GM18502 (cell line): ENCODE measurements around the gene CHAC1.

Experiments used
- ATAC-seq: cut with Tn5 transposase; IDR thresholded peaks from one replicate; pipeline ENCODE4 v1.9.1; 2021; ENCODE audit warnings: mild to moderate bottlenecking; ENCODE audit not compliant: unreplicated experiment, poor library complexity

The CHAC1 gene, protein sequence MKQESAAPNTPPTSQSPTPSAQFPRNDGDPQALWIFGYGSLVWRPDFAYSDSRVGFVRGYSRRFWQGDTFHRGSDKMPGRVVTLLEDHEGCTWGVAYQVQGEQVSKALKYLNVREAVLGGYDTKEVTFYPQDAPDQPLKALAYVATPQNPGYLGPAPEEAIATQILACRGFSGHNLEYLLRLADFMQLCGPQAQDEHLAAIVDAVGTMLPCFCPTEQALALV

DNA sequence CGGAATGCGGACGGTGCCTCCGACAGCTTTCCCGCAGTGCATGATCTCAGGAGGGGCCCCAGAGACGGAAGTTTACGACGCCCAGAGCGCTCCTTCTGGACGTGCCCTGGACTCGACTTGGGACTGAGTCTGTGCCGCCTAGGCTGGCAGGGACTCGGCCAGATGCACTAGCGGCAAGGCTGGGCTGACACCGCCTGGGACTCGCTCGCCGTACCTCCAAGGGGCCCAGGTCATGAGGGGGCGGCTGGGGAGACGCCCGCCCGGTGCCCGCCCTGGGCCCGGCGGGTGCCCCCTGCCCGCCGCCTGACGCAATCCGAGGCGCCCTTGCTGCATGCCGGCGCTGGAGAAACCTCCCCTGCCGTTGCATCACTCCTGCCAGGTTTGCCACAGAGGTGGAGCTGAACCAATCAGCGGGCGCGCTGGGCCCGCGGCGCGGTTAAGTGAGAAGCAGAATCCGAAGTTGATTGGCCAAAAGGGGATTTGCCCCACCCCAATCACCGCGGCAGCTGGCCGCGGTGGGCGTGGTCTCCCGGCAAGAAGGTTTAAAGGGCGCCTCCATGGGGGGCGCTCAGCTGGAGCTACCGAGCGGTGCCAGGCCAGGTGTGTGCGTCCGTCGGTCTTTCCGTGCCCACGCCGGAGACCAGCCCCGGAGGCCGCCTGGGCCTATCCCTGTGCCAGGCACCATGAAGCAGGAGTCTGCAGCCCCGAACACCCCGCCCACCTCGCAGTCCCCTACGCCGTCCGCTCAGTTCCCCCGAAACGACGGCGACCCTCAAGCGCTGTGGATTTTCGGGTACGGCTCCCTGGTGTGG, at the start of gene CHAC1:
CHAC1 (plus strand) TSS at position 571 of the 812 bp plus-strand sequence; CDS start at position 684, 113 bp downstream.
- ATAC-seq = peak; percentile 91

DNA sequence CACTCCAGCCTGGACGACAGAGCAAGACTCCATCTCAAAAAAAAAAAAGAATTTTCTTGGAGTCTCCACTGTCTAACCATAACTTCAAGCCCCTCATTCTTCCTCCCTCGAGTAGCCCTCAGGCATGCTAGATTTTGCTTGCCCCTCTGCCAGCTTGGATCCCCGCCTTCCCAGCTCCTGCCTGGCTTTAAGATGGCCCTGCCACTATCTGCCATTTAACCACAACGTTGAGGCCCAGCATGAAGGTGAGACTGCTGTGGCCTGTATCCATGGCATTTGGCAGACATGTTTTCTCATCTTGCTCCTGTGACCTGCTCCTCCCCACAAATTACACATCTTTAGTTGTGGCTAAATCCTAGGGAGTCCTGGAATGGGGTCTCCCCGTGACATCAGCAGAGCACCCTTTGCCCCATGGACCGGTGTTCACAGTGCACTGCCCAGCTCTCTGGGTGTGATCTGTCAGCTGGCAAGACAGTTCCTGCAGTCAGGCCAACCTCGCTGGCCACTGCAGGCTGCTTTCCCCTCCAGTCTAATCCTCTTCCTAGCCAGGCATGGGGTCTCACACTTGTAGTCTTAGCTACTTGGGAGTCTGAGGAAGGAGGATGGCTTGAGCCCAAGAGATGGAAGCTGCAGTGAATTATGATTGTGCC, 48.6 kb upstream of the CHAC1 start:
- no peak for ATAC-seq

DNA sequence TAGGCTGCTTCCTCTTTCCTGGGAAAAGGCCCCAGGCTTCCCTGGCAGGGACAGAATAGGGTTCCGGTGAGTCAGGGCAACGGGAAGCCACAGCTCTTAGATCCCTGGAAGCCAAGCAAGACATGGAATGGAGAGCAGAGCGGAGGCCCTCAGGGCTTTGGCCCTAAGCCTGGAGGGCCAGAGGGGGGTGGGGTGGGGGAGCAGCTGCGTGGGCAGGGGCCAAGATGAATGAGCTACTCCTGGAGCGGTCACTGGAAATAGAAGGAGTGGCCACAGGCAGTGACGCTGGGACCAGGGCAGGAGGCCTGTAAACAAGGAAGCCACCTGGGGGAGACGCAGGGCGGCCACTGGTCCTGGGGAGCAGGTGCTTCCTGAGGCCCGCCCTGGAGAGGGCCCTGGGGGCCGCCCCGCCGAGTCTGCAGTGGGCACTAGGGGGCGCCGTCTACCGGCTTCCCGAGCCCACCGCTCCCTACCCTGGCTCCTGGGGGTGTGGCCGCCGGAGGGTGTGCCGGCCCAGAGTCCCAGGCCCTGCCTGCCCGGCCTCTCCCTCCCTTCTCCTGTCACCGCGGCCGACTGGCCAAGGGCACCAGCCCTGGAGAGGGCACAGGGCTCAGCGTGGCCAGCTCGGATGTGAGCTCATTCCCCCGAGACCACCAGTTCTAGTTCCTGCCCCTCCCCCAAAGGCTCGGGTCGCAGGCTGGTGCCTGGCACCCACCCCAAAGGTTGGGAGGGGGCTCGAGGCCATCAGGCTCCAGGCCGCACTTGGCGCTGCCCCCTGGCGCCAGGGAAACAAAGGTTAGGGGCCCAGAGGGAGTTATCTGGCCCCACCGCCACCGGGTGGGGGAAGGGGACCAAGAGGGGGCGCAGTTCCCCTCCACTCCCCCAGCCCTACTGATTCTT, 46.9 kb upstream of the CHAC1 start:
- peak; percentile 78 for ATAC-seq

DNA sequence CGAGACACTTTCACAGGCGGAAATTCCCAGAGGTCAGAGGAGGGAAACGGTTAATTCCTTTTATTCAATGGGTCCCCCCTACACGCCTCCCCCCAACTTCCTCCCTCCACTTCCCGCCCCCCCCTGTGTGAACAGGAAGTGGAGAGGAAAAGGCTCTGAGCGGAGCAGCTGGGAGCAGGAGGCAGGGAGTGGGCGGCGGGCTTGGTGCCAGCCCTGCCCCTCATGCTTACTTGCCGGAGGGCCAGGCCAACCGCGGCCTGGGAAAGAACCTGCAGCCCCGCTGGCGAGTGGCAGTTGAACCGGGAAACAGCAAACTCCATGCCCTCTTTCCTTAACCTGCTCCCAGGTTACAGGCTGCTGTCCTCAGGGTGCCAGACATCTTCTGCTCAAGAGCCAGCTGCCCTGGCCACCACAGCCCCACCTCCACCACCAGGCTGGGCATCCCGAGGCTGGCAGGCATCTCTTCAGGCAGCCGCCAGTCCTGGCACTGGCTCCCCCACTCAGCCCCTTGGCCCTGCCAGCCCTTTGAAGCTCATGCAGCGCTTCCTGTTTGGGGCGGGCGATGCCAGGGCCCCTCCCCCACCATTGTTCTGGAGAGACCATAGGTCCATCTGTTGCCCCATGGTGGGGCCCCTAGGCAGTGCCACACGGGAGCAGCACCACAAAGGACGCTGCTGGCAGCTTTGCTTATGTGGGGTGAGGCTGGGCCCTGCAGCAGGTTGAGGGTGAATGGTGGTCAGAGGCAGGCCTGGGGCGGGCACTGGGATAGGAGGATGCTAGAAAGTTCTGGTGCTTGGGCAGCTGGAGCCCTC, 46.1 kb upstream of the CHAC1 start:
- no peak for ATAC-seq

DNA sequence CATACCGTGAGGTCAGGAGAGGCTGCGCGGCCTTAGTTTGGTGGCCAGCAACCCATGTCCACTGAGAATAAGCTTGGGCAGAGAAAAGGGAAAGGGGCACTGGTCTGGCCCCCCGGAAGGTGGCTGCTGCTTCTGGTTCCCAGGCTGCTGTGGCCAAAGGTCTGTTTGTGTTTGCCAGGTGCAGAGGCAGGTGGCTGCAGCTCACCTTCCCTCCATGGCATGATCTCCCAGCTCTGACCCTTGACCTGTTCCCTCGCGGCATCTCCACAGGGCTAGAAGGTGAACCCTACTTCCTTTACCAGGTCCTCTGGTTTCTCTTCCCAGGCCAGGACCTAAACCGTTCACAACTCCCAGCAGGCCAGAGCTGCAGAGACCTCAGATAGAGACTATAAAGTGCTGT, 45.2 kb upstream of the CHAC1 start:
- no peak for ATAC-seq

DNA sequence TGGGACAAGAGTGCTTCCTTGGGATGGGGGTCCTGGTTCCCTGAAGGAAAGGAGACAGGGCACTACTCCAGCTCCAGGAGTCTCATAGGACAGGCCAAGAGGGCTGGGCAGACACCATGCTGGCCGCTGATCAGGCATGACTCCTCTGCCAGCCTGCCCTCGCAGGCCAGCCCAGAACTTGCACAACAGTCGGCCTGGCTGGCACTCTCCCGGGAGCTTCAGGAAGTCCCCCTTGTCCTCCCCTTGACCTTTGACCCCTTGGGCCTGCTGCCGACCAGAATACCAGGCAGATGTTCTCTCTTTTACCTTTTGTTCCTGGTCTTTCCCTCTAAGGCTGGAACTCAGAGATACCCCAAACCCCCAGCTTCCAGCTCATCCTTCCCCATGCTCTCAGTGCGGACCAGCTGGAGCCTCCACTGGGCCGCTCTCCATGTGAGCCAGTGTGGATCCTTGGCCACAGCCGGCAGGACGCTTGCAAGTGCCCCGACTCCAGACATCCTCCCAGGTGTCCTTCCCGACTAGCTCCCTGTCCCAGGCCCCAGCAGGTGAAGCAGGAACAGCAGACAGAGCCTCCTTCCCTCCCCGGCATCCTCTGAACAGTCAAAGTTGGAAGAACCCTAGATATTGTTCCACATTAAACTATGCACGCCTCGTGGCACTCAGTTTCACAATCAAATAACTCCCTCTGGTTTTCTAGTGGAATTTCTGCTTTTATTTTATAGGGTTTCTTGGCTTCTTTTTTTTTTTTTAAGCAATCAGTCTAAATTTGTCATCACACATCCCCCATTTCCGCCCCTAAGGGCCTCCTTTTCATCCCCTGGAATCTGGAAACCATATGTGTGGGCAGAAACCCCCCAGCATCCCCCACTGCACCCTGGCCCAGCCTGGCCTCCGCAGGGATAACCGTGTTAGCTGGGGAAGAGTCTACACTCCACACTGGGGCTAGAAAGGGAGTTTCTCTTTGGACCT, 43.3 kb upstream of the CHAC1 start:
- ATAC-seq = no peak

DNA sequence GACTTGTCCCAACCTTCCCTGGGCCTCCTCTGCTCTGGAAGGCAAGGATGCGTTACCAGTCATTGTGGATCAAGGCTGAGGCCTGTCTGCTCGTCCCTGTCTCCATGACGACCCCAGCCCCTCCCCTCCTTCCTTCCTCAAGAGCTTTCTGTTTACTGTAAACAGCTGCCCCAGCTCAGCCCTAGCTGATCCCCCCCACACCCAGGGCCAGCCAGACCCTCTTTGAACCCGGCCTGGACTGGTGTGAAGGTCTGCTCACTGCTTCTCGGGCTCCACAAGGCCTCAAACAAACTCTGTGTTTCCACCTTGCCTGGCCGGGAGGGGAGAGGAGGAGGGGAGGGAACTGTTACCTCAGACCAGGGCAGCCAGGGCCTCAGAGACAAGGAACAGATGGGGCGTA, 42.1 kb upstream of the CHAC1 start:
- no peak for ATAC-seq

DNA sequence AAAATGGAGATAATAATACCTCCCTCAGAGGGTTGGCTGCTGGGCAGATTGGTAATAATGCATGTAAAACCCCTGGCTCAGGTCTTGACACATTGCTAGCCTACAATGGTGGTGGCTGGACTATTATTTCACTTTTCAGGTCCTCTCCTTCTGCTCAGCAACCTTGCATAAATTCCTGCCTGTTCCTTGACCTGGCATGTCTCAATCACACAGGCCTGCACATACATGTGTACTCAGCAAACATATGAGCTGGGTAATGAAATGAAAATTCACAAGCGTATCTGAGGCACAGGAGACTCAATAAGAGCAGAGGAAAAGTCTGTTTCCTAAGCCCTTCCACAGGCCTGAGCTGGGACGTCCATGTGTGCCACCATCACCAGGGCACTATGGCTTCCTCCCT, 41.6 kb upstream of the CHAC1 start:
- no peak for ATAC-seq

DNA sequence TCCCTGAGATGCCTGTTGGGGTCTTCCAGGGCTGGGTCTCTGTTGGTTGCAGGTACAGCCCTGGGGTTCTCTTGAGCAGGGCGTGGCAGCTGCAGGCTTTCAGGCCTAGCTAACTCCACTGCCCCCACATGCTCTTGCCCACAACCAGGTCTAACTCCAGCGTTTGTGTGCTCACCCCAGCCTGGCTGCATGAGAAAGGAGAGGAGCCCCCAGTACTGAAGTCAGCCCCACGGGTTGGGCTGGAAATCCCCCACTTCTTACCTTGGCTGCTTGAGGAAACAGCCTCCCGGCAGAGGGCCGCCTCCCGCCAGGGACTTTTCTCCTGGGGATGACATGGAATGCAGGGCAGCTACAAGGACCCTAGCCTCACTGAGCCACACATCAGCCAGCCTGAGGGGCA, 40.8 kb upstream of the CHAC1 start:
- no peak for ATAC-seq

DNA sequence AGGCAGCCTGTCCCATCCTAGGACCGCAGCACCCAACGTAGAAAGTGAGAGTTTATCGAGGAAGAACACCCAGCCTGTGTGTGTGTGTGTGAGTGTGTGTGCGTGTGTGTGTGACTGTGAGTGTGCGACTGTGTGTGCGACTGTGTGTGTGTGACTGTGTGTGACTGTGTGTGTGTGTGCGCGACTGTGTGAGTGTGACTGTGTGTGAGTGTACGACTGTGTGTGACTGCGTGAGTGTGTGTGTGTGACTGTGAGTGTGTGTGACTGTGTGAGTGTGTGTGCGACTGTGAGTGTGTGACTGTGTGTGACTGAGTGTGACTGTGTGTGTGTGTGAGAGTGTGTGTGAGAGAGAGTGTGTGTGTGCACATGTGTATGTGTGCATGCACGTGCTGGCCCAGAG, 39.3 kb upstream of the CHAC1 start:
- ATAC-seq = no peak

DNA sequence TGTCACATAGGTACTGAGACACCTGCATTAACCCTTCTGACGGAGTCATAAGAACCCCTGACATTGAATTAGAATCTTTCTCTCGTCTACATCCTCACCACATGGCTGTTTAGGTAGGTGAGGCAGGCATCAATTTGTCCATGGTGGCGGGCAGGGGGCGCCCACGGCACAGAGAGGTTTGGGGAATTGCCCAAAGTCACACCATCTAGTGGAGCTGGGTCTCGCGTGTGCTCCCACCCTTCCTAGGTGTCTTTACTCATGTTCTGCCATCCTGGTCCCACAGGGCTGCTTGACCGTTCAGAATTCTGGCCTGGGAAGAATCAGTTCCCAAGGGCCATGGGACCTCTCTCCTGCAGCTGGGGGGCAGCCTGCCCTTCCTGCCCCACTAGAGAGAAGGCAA, 38.8 kb upstream of the CHAC1 start:
- no peak for ATAC-seq

DNA sequence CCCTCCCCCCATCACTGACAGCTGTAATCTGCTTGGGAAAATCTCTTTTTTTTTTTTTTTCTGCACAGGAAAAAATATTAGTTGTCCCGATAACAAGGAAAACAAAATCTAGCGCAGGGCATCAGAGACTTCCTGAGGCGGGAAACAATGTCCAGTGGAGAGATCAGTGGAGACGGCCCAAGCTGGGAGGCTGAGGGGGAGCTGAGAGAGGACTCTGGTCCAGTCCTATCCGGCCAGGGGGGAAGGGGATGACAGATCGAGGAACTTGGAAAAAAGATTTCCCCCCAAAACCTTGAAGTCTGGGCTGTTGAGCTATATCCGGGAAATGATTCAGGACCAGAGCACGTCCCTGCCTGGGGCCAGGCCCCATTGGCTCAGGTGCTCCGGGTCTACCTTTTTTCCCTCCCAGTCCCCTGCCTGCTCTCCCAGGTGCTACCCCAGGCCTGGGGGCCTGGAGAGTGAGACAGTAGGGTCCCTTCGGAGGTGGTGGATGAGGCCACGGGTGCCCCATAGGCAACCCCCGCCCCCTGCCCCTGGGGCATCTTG, 38.1 kb upstream of the CHAC1 start:
- no peak for ATAC-seq

DNA sequence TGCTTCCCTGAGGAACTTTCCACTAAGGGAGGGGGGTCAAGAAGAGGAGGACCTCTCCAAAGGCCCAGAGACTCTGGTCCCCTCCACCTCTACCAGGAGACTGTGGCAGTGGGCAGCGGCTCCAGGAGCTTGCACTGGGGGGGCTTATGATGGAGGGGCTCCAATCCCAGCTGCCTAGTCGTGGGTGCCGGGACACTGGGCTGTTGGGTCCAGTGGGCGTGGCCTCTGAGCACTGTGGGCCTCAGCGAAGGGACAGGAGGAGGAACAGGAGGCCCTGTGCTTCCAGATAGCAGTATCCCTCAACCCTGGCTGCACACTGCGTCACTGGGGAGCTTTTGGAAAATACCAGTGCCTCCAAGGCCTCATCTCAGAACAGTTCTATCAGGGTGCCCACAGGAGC, 37.6 kb upstream of the CHAC1 start:
- no peak for ATAC-seq

DNA sequence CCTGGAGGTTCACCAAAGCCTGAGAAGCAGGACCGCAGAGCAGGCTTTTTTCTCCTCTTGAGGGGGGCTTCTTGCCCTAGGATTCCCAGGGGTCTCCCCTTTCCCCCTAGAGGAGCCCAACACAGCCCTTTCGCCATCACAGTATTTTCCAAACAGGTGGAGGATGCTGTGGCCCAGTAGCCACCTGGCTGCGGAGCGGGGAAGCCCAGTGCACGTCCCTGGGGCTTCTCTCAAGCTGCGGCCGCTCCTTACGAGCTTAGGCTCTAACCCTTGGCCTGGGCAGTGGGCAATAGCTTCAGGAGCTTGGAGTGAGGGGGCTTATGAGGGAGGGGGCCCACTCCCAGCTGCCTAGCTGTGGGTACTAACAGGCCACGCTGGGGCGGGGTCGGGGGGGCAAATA, 35.7 kb upstream of the CHAC1 start:
- no peak for ATAC-seq

DNA sequence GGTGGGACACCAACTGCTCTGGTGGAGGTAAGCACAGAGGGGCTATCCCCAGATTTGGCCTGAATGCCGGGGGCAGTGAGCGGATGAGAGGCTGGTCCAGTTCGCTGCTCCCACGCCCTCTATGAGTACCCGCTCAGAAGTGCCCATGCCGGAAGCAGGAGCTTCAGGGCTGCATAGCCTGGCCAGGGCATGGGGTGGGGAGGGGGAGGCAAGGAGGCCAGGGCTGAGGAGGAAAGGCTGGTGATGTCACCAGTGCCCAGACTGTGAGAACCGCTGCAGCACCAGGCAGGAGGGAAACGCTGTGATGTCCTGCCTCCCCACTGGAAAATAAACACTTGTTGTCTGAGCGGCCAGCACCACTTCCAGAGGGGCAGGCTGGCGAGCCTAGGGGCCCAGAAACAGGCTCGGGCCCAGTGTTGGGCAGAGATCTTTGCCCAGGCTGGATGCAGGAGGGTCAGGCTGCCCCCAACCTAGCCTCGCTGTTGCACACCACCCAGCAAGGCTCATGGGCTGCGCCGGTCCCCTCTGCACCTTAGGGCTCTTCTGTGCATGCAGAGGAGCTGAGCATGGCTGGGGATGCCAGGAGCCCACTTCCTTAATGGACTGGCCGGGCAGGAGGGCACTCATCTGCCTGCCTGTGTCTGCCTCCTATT, 35.0 kb upstream of the CHAC1 start:
- ATAC-seq = no peak

DNA sequence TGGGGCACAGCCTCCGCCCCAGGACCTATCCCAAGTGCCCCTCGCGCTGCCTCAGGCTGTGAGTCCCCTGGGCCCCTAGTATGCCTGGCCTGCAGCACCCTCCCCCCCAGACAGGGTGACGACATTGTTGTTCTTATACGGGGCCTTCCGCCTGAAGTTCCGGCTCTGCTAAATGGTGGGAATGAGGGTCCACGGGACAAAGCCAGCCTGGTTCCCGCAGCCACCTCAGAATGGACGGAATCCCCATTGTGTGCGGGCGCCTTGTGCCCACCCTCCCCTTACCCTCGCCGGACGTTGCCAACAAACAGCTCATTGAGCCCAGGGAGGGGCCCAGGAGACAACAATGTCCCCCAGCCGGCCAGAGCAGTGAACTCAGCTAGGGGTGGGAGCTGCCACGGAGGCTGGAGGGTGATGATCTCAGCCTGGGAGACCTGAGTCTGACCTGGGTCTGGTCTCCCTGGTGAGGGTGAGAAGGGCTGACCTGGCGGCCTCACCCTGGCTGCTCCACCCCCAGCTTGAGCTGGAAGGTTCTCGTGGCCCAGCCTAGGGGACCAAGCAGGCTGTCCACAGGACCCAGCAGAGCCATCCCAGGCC, 34.4 kb upstream of the CHAC1 start:
- ATAC-seq = no peak

DNA sequence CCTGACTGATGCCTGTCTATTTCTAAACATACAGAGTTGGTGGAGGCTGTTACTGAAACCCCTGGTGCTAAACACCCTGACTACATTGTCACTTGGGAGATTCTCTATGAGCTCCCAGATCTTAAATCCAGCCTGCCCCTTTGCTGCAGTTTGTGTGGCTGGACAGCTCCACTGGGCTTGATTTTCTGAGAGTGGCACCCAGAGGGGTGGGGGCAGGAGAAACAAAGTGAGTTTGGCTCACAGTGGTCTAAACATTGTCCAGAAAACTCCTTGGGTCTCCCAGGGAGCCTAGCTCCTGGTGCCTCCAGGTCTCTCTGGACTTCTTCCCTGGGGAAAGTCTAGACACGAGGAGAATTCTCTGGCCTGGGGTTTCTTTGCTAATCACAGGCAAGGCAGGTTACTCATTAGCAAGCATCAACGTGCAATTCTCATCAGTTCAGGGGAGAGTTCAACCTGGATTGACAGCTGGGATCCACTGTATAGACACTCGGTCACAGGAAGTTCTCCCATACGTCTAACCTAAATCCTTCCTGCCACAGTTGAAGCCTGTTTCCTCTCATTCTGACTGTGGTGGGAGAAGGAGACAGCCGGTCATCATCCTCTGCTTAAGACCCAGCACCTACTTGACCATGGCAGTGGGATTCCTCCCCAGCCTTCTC, 31.2 kb upstream of the CHAC1 start:
- ATAC-seq = no peak
